ENCODE results near the gene ADAMTS17.
"Not testable (repeated sequence)": the region's sequence is repeated elsewhere in the genome, so short reads cannot be mapped to it uniquely, and the experiment has no call there.

Gene ADAMTS17

GRCh38 chr15:100078511-100079220 lies 263.1 kb downstream of the ADAMTS17 start:
- DNase-seq (ENCODE audit: low spot score): no peak

GRCh38 chr15:100075229-100075628 lies 266.5 kb downstream of the ADAMTS17 start:
- no peak for DNase-seq (ENCODE audit: low spot score)

- no peak for DNase-seq (ENCODE audit: low spot score)
Observed at GRCh38 chr15:100073982-100074381, 267.8 kb downstream of the ADAMTS17 start.

GRCh38 chr15:100066521-100067280 lies 275.1 kb downstream of the ADAMTS17 start:
- not testable (repeated sequence) for DNase-seq (ENCODE audit: low spot score)

- no peak for DNase-seq (ENCODE audit: low spot score)
Observed at GRCh38 chr15:100061944-100062343, 279.8 kb downstream of the ADAMTS17 start.

- no peak for DNase-seq (ENCODE audit: low spot score)
Observed at GRCh38 chr15:100060276-100060926, 281.4 kb downstream of the ADAMTS17 start.

- DNase-seq (ENCODE audit: low spot score): no peak
Observed at GRCh38 chr15:100059521-100059920, 282.3 kb downstream of the ADAMTS17 start.

- DNase-seq (ENCODE audit: low spot score): no peak
Observed at GRCh38 chr15:100059094-100059493, 282.7 kb downstream of the ADAMTS17 start.

GRCh38 chr15:100058458-100058857 lies 283.3 kb downstream of the ADAMTS17 start:
- DNase-seq (ENCODE audit: low spot score): no peak

- DNase-seq (ENCODE audit: low spot score): no peak
Observed at GRCh38 chr15:100057281-100057680, 284.5 kb downstream of the ADAMTS17 start.

GRCh38 chr15:100056411-100057072 lies 285.2 kb downstream of the ADAMTS17 start:
- no peak for DNase-seq (ENCODE audit: low spot score)

- no peak for DNase-seq (ENCODE audit: low spot score)
Observed at GRCh38 chr15:100055821-100056220, 286.0 kb downstream of the ADAMTS17 start.

GRCh38 chr15:100054539-100054938 lies 287.2 kb downstream of the ADAMTS17 start:
- DNase-seq (ENCODE audit: low spot score): no peak

- no peak for DNase-seq (ENCODE audit: low spot score)
Observed at GRCh38 chr15:100053474-100054121, 288.2 kb downstream of the ADAMTS17 start.

GRCh38 chr15:100052716-100053473 lies 288.9 kb downstream of the ADAMTS17 start:
- no peak for DNase-seq (ENCODE audit: low spot score)

- no peak for DNase-seq (ENCODE audit: low spot score)
Observed at GRCh38 chr15:100050877-100051786, 290.6 kb downstream of the ADAMTS17 start.

GRCh38 chr15:100049936-100050876 lies 291.6 kb downstream of the ADAMTS17 start:
- DNase-seq (ENCODE audit: low spot score): no peak

GRCh38 chr15:100049483-100049882 lies 292.3 kb downstream of the ADAMTS17 start:
- no peak for DNase-seq (ENCODE audit: low spot score)

GRCh38 chr15:100048736-100049135 lies 293.0 kb downstream of the ADAMTS17 start:
- DNase-seq (ENCODE audit: low spot score): no peak

Measured in COLO829 (cell line).